ENCODE results near the gene CNKSR1. TPM values are rescaled to one million over a fixed set of nuclear protein-coding genes. Genes with fewer than 3 reads are reported as not detected.

The CNKSR1 gene
- total and polyA plus RNA-seq, 2 of the 4 experiments (the other 2 are of a cell fraction) = 0.43 TPM; not detected in 1

GRCh38 chr1:26181586-26182382, 4.5 kb downstream of the CNKSR1 start:
- Histone ChIP-seq H3K4me1 (ENCODE audit: control insufficient read depth, insufficient read depth, low read length) (no peaks in the 10 kb centered on the region), H2AK9ac (replicated peaks; ENCODE audit: low read depth, low read length, poor library complexity) (no peak overlapping the region), H3K79me1 (ENCODE audit: low read depth in 1 of 2, low read length in 2 of 2) (no peaks in the 10 kb centered on the region), H2BK15ac (ENCODE audit: low read depth, low read length) (no peak overlapping the region), H2BK5ac (ENCODE audit: low read depth, low read length, poor library complexity, severe bottlenecking) (no peak overlapping the region), H3K18ac (ENCODE audit: low read depth, low read length) (no peak overlapping the region), H2AK5ac (ENCODE audit: low read depth, low read length) (no peak overlapping the region), H3K9me1 (ENCODE audit: insufficient read depth, low read length) (no peaks in the 10 kb centered on the region), H3K23ac (ENCODE audit: low read depth, low read length) (no peak overlapping the region), H4K8ac (ENCODE audit: low read depth in 2 of 2, low read length in 2 of 2) (no peak overlapping the region), H3K56ac (ENCODE audit: extremely low read depth, insufficient read depth, low read length) (no peak overlapping the region), H4K20me1 (ENCODE audit: insufficient read depth, low read length) (no peaks in the 10 kb centered on the region), H2BK20ac (ENCODE audit: low read depth, low read length) (no peak overlapping the region), H3K36me3 (ENCODE audit: control insufficient read depth, insufficient read depth, low read length) (no peaks in the 10 kb centered on the region), H3K4me3 (ENCODE audit: insufficient read depth, low read depth, low read length) (no peak overlapping the region), H4K91ac (ENCODE audit: insufficient read depth, low read depth, low read length) (no peak overlapping the region), H3K4ac (ENCODE audit: low read depth, low read length) (no peak overlapping the region), H2BK120ac (ENCODE audit: low read depth, low read length) (no peak overlapping the region), H3K9me3 (ENCODE audit: control insufficient read depth, insufficient read depth, low read length) (no peaks in the 10 kb centered on the region), H3K9ac (ENCODE audit: low read depth, low read length) (no peak overlapping the region), H4K5ac (ENCODE audit: low read depth, low read length) (no peak overlapping the region), H2AFZ (replicated peaks; ENCODE audit: low read length, poor library complexity) (no peak overlapping the region), H3K27me3 (ENCODE audit: control insufficient read depth, insufficient read depth, low read length) (peaks cover 3% of the 10 kb centered on the region), H3K14ac (replicated peaks; ENCODE audit: low read depth, low read length) (no peak overlapping the region), H3K4me2 (ENCODE audit: low read depth, low read length) (no peak overlapping the region), H3K27ac (ENCODE audit: insufficient read depth, low read length) (no peak overlapping the region)
- 20% methylated on average over 4 of the region's 9 CpGs; no CpG with 5 or more reads in 1 of the 2 experiments for WGBS, 2 experiments (ENCODE audit: extremely low coverage in 2 of 2, insufficient read length in 1 of 2)
- intact Hi-C loops (cut with micrococcal nuclease) (no loop called here), in situ Hi-C loops (cut with MboI; ENCODE audit: low sequenced_read_pairs) (no loop called here), dilution Hi-C loops (cut with HindIII; ENCODE audit: low sequenced_read_pairs, unreplicated experiment) (no loop called here)
- POLR2A ChIA-PET (ENCODE audit: unreplicated experiment) = no interaction called here
- DNase-seq (peak; percentile 13), ATAC-seq (ENCODE audit: low read depth) (no peak)
- CTCF ChIA-PET = interaction anchor here (1.4 kb wide), 1 partner anchor 12 kb away, joined by 4 read pairs; the partner anchor contains the start of gene ZNF593
- TF ChIP-seq ELK1 (IDR thresholded peaks at IDR 0.05; ENCODE audit: borderline replicate concordance, low read depth, low read length) = no peak
- no peak for TF ChIP-seq CEBPB (IDR thresholded peaks at IDR 0.05; ENCODE audit: low read depth, low read length)
- no peak for TF ChIP-seq FOS (IDR thresholded peaks at IDR 0.05; ENCODE audit: low read depth, low read length)
- no peak for TF ChIP-seq RCOR1 (IDR thresholded peaks at IDR 0.05; ENCODE audit: insufficient replicate concordance, low read length)
- TF ChIP-seq MXI1 (IDR thresholded peaks at IDR 0.05; ENCODE audit: borderline replicate concordance, low read depth, low read length) = no peak
- TF ChIP-seq MAFK (IDR thresholded peaks at IDR 0.05; ENCODE audit: low read depth, low read length) = no peak
- TF ChIP-seq RFX5 (IDR thresholded peaks at IDR 0.05; ENCODE audit: low read depth, low read length) = no peak
- no peak for TF ChIP-seq CHD1 (IDR thresholded peaks at IDR 0.05; ENCODE audit: low read depth, low read length)
- no peak for TF ChIP-seq MAZ (IDR thresholded peaks at IDR 0.05; ENCODE audit: borderline replicate concordance, low read depth, low read length)
- no peak for TF ChIP-seq BHLHE40 (IDR thresholded peaks at IDR 0.05; ENCODE audit: low read depth, low read length)
- no TSS peak for BruUV-seq (replicated peaks)

Measured in IMR-90 (cell line).